Prostate gland (tissue), 2 donors: ENCODE measurements around the gene RAD21L1.

Source experiments
- POLR2AphosphoS5 ChIP-seq: sonication (generic); formaldehyde crosslinking; IDR thresholded peaks from one replicate; pipeline ENCODE4 v1.6.1; 2017; ENCODE audit warnings: antibody characterized with exemption
- TF ChIP-seq, protein P1 (sequence below), 4 experiments: fragments of 200-600 bp in 2 of 4; fragments of 450-650 bp in 2 of 4; sonication (generic) in 2 of 4; IDR thresholded peaks; 1 replicate in 3 of 4; 2 replicates in 1 of 4; pipeline ENCODE4 v1.5.1; 2016 to 2019; ENCODE audit warnings: antibody characterized with exemption in 4 of 4, mild to moderate bottlenecking in 2 of 4, moderate library complexity in 2 of 4

DNA sequence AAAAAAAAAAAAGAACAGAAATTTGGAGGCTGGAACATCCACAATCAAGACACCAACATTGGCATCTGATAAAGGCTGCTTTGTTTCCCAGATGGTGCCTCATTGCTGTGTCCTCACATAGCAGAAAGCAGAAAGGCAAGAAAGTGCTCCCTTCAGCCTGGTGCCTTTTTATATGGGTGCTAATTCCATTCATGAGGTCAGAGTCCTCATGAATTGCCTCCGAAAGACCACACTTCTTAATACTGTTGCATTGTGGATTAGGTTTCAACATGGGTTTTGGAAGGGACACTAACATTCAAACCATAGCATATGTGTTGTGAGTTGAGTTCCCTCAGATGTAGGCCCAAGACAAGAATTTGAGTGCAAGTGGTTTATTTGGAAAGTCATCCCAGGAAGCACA lies 30.6 kb upstream of the RAD21L1 start:
- TF ChIP-seq, protein P1, sequence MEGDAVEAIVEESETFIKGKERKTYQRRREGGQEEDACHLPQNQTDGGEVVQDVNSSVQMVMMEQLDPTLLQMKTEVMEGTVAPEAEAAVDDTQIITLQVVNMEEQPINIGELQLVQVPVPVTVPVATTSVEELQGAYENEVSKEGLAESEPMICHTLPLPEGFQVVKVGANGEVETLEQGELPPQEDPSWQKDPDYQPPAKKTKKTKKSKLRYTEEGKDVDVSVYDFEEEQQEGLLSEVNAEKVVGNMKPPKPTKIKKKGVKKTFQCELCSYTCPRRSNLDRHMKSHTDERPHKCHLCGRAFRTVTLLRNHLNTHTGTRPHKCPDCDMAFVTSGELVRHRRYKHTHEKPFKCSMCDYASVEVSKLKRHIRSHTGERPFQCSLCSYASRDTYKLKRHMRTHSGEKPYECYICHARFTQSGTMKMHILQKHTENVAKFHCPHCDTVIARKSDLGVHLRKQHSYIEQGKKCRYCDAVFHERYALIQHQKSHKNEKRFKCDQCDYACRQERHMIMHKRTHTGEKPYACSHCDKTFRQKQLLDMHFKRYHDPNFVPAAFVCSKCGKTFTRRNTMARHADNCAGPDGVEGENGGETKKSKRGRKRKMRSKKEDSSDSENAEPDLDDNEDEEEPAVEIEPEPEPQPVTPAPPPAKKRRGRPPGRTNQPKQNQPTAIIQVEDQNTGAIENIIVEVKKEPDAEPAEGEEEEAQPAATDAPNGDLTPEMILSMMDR (IDR thresholded peaks at IDR 0.05), result no peak
- TF ChIP-seq POLR2AphosphoS5, result no peak
